Hypothalamus (tissue), 51 donors: ENCODE results near the gene RASSF1.

Source experiments
- DNase-seq, 51 donors: peaks; one replicate each; lab custom pipeline; 2025; lab: John Stamatoyannopoulos, UW

Gene RASSF1

DNA sequence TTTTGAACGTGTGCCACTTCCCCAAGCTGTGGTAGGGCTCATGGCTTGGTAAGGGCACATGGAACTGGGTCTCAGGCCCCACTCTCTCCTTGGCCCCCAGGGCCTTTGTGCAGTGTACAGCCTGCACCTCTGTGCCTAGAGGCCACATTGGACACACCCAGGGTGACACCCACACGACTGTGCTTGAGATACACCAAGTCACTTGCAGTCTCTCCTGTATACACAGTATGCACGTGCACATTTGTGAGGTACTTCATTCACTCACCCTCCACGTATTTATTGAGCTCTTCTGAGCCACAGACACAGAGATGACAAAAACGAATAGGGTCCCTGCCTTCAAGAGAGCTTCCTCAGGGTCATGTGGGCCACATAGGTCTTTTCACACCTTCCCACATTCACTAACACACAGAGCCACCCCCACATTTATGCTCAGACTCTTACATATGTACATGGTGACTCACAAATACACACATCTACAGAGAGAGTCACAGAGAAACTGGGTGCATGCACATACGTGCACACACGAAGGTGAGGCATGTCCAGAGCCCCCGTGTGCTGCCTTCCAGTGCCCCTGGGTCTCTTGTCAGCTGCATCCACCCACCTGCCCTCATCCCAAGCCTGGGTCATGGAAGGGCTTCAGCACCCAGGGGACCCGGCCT, 28.5 kb upstream of the RASSF1 start:
- DNase-seq, result no peak

DNA sequence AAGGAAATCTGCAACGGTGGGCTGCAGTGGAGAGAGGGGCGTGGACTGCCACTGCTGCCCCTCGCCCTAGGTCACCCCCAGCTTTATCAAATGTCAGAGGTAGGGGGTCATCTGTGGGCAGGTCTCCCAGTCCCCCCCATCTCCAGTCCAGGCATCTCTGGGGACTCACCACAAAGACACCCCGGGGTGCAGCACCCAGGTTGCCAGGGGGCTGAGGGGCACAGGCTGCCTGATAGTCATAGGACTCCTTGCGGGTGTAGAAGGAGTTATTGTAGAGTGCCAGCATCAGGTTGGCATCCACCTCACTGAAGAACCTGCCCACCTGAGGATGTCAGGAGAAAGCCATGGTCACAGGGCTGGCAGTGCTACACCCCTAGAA, 25.2 kb upstream of the RASSF1 start:
- DNase-seq, result no peak

DNA sequence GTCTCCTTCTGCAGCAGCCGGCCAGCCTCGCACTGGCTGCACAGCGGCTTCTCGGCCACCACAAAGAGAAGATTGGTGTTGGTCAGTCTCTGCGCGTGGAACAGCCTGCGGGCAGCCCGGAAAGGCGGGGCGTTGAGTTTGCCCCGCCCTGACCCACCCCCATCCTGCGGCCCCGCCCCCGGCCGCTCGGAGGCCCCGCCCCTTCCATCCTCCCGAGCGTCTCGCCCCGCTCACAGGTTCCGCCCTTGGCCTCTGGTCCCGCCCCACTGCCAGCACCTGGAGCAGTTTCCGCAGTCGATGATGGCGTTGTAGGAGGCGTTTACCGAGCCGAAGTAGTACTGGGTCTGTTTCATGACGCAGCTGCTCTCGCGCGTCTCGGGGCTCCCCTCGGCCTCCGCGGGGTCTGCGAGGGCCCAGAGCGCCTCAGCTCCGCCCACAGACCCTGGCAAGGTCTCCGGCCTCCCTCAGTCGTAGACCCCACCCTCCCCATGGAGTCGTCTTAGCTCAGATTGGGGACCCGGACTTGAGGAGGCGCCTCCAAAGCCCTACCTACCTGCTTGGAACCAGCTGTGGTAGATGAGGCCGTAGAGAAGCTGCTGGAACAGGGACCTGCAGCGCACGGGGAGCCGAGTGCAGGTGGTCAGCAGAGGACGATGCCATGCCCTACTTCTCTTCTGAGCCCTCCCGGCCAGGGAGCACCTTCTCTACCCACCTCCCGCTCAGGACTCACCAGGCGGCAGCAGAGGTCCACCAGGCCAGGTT, 24.6 kb upstream of the RASSF1 start:
- DNase-seq, result peak in 43 of 51 donors; percentile 7 to 79 (median 57)

DNA sequence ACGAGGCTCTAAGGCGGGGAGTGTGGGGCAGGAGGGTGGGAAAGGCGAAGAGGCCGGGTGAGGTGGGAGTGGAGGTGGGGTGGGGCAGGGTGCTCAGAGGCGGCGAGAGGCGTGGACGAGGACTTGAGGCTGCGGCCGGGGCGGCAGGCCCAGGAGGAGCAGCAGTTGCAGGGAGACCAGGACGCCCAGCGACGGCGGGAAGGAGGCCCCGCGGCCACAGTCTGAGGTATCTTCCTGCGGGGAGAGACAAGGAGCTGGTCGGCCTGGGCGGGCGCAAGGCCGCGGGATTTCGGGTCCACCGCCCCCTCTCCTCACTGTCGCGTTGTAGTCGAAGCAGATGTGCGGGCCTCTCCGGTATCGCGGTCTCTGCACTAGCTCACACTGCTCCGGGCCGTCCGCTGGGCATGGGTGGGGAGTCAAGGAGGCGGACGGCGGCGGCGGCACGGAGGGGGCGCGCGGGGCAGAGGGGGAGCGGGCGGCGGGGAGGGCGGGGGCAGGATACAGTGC, 24.0 kb upstream of the RASSF1 start:
- no peak for DNase-seq

DNA sequence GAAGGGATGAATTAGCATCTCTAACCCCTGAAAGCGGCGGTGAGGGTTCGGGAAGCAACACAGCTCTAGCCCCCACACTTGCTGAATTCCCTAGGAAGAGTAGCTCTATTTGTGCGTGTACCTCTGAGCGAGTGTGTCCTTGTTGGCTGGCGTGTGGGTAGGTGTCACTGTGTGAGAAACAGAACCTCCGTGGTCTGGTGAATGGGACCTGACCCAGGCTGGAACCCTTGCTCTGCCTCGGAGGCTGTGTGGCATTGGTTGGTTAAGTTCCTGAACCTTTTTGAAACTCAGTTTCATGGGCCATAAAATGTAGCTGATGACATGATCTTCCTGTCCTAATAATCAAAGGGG, 19.1 kb upstream of the RASSF1 start:
- DNase-seq, result no peak

DNA sequence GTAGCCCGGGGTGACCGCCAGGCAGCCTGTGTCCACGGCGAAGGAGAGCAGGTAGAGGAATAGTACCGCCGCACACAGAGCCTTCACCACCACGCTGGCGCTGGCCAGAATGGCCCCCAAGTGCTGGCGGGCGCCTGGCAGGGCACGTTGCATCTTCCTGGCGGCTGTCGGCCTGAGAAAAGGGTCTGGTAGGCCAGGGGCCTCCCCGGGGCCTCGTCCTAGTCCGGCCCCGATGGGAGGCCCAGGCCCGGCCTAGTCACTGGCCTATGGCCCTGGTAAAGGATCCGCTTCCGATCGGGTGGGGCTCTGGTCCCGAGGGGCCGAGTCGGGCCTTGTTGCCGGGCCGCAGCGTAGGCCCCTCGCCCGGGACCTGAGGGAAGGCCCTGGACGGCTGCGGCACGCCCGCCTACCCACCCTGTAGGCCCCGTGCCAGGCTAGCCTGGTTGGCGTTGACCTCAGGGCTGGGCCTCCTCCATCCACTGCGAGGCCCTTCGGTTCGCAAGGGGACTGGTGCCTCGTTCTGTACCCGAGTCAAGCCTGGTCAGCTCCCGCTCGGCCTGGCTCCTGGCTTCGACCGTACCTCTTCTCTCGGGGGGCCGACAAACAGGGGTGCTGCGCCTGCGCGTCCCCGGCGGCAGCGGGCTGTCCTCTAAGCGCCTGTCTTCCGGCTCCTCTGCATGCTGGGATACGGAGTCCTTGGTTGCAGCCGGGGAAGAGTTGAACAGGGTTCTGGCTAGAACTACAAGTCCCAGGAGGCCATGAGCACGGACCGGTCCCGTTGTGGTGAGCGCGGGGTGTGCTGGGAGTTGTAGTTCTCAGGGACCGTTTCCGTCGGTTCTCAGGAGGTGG, 18.5 kb upstream of the RASSF1 start, which contains the start of gene TMEM115:
Gene TMEM115 (minus strand): TSS at position 611 of the 849 bp plus-strand sequence. CDS start 458 bp downstream, at position 153.
- peak; percentile 75 to 99 (median 98) for DNase-seq

DNA sequence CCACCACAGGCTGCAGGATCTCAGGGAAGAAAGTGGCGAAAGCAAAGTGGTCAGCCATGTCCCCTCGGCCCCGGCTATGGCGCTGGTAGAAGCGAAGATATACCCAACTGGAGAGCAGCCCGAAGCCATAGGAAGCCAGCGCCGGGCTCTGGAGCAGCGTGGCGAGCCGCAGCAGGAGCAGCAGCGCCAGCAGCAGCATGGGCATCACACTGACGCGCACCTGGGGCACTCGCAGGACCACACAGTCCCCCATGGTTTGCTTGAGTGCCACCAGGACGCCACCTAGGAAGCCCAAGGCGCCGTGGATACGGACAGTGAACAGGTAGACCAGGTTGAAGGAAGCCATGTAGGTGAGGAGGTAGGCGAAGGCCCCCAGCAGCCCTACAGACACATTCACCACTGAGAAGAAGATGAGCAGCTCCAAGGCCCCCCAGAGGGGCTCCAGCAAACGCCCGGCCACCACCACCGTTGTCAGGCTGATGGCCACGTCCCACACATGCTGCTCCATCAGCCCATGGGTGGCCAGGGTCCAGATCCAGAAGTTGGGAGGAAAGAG, 17.8 kb upstream of the RASSF1 start:
- no peak for DNase-seq

DNA sequence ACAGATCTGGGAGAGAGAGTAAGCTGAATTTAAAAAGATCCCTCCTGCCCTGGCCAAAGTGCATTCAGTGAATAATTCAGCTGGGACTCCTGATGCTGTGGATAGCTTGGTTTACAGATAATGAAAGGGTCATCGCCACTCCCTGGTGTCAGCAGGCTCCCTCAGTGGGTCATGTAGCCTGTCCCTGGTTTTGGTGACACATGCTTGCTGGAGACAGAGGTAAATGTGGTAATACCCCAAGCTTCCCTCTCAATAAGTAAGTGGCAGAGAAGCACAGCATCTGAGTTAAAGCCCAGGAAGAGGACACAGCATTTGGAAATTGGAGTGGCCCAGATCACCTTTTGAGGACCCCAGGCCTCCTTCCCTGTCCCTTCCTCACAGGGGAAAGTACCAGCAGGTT, 16.8 kb upstream of the RASSF1 start:
- DNase-seq, result no peak

DNA sequence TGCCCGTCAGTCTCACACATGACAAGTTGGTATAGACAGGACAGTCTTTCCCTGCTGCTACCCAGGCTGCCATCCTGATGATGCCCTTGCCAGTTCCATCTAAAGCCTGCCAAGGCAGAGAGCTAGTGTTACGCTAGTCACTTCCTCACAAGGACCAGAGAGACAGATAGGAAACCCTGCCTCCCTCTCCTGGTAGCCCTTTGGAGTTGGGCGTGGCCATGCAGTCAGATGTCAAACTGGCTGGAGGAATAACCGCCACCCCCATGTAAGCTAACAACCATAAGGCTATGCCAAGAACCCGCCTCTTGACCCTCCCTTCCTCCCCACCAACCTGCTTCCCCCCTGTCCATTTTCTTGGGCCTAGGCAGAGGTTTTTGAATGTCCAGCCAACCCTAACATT, 15.9 kb upstream of the RASSF1 start:
- DNase-seq, result no peak

DNA sequence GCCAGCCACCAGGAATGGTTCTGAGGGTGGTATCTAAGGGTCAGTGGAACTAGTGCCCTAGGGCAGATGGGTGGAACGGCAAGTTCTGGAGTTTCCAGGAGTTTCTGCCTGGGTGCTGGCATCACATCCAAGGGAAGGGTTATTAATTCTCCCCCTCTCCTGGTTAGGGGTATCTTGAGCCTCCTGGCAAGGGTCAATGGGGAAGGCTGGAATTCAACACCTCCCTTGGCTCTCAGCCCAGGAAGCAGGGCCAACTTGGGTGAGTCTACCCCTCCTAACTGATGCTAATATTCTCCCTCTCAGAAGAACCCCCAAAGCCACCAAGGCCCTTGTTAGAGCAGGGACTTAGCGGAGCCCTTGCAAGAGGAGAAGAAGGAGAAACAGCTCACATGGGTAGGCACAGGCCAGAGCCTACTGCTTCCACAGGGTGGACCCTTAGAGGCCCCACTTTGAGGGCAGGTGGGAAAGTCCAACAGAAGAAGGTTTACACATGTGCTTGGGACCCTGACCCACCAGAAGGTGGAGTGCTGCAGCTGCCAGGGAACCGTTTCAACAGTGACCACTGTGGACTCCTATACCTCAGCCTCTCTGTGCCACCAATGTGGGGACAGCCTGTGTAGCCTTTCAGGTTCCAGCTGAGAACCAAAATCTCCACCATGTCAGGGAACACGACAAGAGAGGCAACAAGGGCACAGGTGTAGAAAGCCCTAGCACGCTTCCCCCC, 15.4 kb upstream of the RASSF1 start:
- no peak for DNase-seq

DNA sequence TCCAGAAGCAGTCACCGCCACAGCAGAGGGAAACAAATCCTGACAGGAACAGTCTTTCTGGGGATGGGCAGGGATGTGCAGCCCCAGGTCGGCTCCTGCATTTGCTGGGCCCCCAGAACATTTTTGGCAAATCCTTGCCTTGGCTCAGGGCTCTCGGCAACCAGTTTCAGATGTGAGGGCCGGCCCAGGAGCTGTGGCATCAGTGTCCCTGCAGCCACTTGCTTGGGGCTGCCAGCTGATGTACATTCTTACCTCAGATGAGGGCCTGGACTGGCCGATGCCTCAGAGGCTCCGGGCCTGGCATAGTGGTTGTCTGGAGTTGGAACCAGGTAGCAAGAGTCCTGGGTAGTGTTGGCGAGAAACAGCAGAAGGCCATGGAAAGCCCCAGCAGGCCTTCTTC, 14.2 kb upstream of the RASSF1 start:
- no peak for DNase-seq

DNA sequence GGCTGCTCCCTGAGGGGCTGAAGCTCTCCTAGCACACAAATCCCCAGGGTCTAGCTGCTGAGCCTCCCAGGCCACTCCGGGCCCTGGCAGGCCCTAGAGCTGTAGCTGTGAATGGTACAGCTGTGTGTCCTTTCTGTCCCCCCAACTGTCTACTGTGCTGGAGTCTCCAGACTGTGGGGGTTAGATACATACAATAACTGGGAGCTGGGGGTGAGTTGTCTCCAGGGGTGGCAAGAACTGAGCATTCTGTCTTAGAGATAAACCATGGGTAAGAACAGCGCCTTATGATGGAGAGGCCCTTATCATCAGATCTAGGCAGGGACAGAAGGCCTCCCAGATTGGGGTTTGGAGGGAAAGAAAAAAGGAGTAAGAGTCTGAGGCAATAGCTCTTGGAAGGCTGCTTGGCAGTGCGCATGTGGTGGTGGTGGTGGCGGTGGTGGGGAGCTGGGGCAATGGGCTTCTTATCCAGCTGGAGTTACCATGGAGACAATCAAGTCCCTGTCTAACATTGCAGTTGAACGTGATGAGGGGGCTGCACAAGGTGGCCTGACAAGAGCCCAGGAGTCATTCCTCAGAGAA, 13.6 kb upstream of the RASSF1 start:
- no peak for DNase-seq

DNA sequence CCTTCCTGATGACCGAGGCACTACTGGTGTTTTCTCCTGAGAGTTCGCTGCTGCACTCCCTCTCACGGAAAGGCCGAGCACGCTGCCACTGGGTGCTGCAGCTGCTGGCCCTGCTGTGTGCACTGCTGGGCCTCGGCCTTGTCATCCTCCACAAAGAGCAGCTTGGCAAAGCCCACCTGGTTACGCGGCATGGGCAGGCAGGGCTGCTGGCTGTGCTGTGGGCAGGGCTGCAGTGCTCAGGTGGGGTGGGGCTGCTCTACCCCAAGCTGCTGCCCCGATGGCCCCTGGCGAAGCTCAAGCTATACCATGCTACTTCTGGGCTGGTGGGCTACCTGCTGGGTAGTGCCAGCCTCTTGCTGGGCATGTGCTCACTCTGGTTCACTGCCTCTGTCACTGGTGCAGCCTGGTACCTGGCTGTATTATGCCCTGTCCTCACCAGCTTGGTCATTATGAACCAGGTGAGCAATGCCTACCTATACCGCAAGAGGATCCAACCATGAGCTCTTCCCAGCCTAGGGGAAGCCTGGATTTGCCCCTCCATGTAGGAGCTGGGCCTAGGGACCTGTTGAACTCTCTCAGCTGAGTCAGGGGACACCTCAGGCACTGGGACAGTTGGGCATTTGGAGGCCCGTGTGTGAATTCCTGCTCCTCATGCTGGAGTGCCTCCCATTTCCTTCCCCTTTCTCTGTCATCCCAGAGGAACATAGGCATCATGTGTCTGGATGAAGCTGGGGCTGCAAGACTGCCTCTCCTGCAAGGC, 12.8 kb upstream of the RASSF1 start:
- no peak for DNase-seq

DNA sequence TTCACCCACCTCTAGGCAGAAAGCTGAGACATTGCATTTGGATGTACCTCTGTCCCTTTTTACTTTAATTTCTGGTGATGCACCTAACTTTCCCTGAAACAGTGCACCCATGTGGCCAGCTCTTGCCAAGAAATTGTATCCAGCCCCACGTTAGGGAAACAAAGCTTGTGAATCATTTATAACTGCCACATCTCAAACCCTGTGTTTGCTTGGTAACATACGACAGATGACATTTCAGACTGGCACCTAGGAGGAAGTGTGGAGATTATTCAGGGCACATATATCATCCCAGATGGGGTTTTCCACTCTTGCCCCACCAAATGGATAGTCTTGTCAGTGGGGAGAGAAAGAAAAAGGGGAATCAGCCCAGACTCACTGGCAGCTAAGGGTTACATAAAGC, 12.1 kb upstream of the RASSF1 start:
- no peak for DNase-seq

DNA sequence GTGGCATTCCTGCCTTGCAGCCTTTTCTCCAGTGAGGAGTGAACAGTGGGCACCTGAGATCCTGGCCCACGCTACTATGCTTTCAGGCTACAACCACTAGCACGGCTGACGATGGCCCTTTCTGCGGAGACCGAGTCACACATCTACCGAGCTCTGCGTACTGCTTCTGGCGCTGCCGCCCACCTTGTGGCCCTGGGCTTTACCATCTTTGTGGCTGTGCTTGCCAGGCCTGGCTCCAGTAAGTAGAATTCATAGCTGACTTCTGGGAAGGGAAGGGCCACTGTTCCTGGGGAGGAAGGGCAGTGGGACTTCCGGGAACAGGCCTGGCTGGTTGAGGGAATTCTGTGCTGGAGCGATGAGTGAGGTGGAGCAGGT, 10.7 kb upstream of the RASSF1 start:
- no peak for DNase-seq

DNA sequence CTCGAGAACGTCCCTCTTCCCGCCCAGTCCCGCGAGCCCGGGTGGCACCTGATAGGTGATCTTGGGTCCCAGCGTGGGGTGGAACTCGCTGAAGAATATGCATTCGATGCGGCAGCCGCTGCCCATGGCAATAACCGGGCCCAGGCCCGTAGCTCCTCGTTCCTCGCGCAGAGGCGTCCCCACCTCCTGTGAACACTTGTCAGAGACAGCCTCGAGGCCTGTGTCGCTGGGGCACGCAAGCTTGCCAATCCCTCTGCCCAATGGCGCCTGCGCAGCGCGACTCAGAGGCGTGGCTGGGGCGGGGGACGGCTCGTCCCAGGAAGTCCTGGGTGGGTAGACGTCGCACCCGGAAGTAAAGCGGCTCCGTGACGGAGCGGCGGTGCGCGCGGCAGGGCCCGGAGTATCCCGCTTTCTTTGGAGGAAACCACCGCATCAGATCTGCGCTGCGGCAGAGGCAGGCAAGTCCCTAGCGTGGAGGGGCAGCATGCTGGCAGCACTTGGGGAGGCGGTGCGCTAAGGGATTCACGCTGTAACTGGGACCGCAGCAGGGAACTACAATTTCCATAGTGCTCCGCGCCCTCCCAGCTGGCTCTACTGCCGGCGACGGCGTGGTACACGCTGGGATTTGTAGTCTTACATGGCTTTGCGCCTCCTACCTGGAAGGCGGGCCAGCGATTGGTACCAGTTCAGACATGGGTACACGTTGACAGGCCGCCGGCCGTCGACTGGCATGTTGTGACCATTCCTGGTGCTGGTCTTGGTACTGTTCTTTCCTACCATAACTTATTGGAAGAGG, 10.1 kb upstream of the RASSF1 start, which contains the start of the genes CYB561D2 and NPRL2:
Gene CYB561D2 (plus strand): TSS at position 336 of the 796 bp plus-strand sequence. CDS start 572 bp downstream, outside the sequence.
Gene NPRL2 (minus strand): TSS at position 249 of the 796 bp plus-strand sequence. CDS start 123 bp downstream, at position 126.
- DNase-seq, result peak; percentile 87 to 99 (median 97)

DNA sequence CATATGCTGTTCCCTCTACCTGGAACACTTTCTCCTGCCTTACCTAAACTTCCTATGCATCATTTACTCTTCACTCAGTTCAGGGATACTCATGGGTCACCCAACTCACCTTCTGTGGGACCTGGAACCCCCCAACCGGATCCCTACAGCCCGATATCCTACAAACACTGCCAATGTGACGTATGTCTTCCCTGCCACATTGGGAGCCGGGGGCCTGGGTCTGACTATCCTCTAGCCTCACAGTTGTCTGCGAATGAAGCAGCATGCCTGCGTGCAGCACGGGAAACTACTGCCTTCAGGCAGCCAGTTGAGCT, 9.5 kb upstream of the RASSF1 start:
- peak in 1 of 51 donors; percentile 58 for DNase-seq

DNA sequence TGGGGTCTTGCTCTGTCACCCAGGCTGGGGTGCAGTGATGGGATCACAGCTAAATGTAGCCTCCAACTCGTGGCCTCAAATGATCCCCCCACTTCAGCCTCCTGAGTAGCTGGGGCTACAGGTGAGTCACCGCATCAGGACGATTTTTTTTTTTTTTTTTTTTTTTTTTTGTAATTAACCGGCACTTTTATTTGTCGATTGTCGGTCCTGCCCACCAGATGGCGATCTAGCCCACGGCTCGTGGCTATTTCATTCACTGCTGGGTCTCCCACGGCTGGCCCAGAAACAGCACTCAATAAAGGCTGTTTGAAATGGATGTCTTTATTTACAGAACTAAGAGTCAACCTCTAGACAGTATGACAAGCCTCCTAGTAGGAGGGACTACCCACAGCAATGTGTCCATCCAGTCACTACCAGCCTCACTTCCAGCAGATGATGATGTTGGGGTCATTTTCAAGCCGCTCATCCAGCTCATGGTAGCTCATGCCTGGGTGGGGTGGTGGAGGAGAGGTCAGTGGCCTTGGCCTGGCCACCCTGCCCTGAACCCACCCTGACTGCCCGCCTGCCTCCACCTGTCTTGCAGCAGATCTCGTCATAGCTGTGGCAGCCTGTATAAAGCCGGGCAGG, 6.7 kb upstream of the RASSF1 start:
- DNase-seq, result peak in 34 of 51 donors; percentile 7 to 83 (median 44)
